ENCODE results near the gene BCR.

Gene BCR

GRCh38 chr22:23143119-23143518, 37.2 kb upstream of the BCR start:
- H3K4me3 ChIP-seq (ENCODE audit: low read depth, low read length): no peak overlapping the region
- DNase-seq: no peak
- TF ChIP-seq, protein P1, sequence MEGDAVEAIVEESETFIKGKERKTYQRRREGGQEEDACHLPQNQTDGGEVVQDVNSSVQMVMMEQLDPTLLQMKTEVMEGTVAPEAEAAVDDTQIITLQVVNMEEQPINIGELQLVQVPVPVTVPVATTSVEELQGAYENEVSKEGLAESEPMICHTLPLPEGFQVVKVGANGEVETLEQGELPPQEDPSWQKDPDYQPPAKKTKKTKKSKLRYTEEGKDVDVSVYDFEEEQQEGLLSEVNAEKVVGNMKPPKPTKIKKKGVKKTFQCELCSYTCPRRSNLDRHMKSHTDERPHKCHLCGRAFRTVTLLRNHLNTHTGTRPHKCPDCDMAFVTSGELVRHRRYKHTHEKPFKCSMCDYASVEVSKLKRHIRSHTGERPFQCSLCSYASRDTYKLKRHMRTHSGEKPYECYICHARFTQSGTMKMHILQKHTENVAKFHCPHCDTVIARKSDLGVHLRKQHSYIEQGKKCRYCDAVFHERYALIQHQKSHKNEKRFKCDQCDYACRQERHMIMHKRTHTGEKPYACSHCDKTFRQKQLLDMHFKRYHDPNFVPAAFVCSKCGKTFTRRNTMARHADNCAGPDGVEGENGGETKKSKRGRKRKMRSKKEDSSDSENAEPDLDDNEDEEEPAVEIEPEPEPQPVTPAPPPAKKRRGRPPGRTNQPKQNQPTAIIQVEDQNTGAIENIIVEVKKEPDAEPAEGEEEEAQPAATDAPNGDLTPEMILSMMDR (IDR thresholded peaks at IDR 0.05; ENCODE audit: low read depth, low read length): no peak
- peaks cover 4% of the 10 kb centered on the region for H3K4me1 ChIP-seq
- H3K9me3 ChIP-seq: no peaks in the 10 kb centered on the region
- H3K36me3 ChIP-seq: no peaks in the 10 kb centered on the region
- no peaks in the 10 kb centered on the region for H3K27me3 ChIP-seq

GRCh38 chr22:23144432-23144831, 35.9 kb upstream of the BCR start:
- H3K36me3 ChIP-seq: no peaks in the 10 kb centered on the region
- H3K4me1 ChIP-seq: peaks cover 4% of the 10 kb centered on the region
- TF ChIP-seq, protein P1 (IDR thresholded peaks at IDR 0.05; ENCODE audit: low read depth, low read length): no peak
- H3K4me3 ChIP-seq (ENCODE audit: low read depth, low read length): peak overlapping the region; percentile 57
- DNase-seq: no peak
- no peaks in the 10 kb centered on the region for H3K9me3 ChIP-seq
- H3K27me3 ChIP-seq: no peaks in the 10 kb centered on the region

GRCh38 chr22:23144932-23145877, 35.1 kb upstream of the BCR start, which contains the start of gene RAB36:
Gene RAB36, plus strand, starts transcription at chr22:23145477. Its CDS starts 1,140 bp downstream, at chr22:23146617.
- H3K9me3 ChIP-seq: no peaks in the 10 kb centered on the region
- H3K27me3 ChIP-seq: no peaks in the 10 kb centered on the region
- H3K4me1 ChIP-seq: peaks cover 4% of the 10 kb centered on the region
- TF ChIP-seq, protein P1 (IDR thresholded peaks at IDR 0.05; ENCODE audit: low read depth, low read length): no peak
- peak; percentile 100 for DNase-seq
- H3K4me3 ChIP-seq (ENCODE audit: low read depth, low read length): peak within 1 kb of the TSS; percentile 84
- no peaks in the 10 kb centered on the region for H3K36me3 ChIP-seq

- Histone ChIP-seq H3K9me3 (no peaks in the 10 kb centered on the region), H3K4me1 (peaks cover 4% of the 10 kb centered on the region), H3K36me3 (no peaks in the 10 kb centered on the region; the same call in 1 of the 2 replicates), H3K27me3 (no peaks in the 10 kb centered on the region), H3K4me3 (ENCODE audit: low read depth, low read length) (peak overlapping the region; percentile 84)
- DNase-seq: no peak
- TF ChIP-seq, protein P1 (IDR thresholded peaks at IDR 0.05; ENCODE audit: low read depth, low read length): no peak
Measured at GRCh38 chr22:23145878-23146470, 34.3 kb upstream of the BCR start.

DNA sequence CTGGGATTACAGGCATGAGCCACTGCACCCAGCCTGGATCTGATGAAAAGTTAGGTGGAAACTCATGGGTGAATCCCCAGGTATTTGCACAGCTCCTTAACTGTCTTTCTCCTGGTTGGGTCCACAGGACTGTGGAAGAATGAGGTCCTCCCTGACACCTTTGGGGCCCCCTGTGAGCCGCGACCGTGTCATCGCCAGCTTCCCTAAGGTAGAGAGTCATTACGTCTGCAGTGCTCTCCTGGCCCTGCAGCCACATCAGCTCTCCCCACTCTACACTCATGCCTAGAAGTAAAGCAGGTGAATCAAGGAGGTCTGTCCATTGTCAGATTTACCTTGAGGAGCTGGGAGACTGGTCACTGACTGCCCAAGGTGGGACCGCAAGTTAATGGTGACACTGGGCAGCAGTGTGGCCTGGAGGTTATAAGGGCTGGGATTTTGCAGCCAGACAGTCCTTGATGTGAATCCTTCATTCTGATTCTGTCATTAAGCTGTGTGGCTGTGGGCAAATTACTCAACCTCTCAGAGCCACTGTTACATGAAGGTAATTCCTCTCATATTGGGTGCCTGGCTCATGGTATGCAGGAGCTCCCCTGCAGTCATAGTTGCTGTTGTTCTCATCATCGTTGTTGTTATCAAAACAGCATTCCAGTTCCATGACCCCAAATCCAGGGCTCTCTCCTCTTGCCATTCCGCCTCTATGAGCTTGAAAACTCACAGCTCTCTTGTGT, 33.7 kb upstream of the BCR start:
- Histone ChIP-seq H3K9me3 (no peaks in the 10 kb centered on the region), H3K4me1 (no peaks in the 10 kb centered on the region; the same call in 1 of the 2 replicates), H3K27me3 (no peaks in the 10 kb centered on the region), H3K36me3 (no peaks in the 10 kb centered on the region; the same call in 1 of the 2 replicates), H3K4me3 (ENCODE audit: low read depth, low read length) (no peak overlapping the region)
- TF ChIP-seq, protein P1 (IDR thresholded peaks at IDR 0.05; ENCODE audit: low read depth, low read length): no peak
- DNase-seq: no peak

Data from BE2C (cell line).